ENCODE results near the gene SMIM12. TPM values are rescaled to one million over a fixed set of nuclear protein-coding genes. Genes with fewer than 3 reads are reported as not detected.
A peak's percentile ranks its signal among the peaks of the same experiment; 100 is the strongest.

The SMIM12 gene, protein sequence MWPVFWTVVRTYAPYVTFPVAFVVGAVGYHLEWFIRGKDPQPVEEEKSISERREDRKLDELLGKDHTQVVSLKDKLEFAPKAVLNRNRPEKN
- total RNA-seq (2014; rRNA removed; shearing (Covaris generic); ENCODE audit: low replicate concordance), result 48.1 and 57.7 TPM in 2 replicates

DNA sequence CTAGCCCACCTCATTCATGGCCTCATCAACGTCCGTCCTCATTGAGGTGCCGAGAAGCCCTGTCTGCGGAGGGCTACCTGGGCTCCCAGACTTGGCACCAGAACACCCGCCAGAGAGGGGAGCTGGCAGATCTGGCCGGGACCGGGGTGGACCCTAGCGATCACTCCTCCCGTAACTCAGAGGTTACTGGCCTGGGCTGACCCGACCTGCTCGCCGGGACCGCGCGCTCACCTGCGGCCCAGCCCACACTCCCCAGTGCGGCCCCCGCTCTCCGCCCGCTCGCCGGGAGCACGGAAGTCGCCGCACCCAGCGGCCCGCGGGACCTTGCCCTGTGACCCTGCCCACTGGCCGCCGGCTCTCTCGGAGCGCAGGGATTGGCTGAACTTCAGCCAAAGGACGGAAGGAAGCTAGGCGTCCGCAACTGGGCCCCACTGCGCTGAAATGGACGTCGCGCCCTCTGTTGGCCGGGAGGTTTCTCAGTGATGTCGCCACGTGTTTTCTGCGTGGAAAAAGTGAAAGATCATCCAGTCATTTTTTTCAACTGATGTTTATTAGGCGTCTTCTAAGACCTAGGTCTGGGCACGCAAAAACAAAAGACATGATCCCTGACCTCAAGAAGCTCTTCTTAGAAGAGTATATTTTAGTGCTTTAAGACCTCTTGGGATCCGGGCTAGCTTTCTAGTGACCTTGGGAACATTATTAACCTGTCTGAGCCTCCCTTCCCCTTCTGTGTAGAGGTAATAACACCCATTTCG is at the start of gene SMIM12:
SMIM12 (minus strand) TSS at position 304 of the 755 bp plus-strand sequence. CDS start 3,772 bp downstream, outside the sequence.
- peak; percentile 88 for DNase-seq (ENCODE audit: low read depth)
- in situ Hi-C loops (cut with HindIII; ENCODE audit: low pct_unique_long_range_greater_than_20kb, low sequenced_read_pairs), result no loop called here

DNA sequence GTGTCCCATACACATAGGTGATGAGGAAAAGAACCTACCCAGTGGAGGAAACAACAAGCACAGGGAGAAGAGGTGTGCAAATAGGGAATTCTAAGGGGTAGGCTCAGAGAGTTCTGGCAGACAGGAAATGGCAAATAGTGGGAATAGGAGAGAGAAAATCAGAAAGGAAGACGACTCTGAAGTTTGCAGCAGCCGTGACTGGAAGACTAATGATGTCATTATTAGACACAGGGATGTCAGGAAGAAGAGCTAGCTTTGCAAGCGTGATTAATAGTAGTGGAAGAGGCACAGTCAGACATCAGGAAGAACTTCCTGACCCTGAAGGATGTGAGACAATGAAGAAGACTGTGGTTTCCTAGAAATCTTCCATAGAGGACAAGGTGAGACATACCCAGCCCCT is 48.8 kb upstream of the SMIM12 start:
- in situ Hi-C loops (cut with HindIII; ENCODE audit: low pct_unique_long_range_greater_than_20kb, low sequenced_read_pairs), result no loop called here
- DNase-seq (ENCODE audit: low read depth), result no peak

DNA sequence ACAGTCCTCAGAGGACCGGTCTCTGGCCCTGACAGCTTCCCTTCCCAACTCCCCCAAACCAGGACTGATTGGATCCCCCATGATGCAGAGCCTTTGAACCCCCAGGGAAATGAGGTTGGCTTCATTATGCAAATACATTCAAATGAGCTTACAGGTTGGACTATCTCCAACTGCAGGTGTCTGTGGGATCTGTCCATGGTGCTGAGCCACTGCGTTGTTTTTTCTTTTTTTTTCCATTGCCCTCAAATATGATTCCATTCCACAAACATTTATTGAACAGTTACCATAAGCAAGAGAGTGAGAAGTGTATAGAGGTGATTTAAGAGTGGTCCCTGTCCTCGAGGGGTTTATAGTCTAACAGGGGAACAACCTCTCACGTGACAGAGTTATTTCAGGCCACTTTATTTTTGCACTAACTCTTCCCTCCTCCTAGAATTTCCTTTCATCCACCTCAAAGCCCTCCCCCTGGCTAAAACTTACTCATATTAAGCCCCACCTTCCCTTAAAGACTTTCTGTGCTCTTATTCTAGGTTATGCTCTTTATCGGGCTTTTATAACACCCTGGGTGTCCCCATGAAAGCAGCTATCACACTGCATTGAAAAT is 48.0 kb upstream of the SMIM12 start:
- in situ Hi-C loops (cut with HindIII; ENCODE audit: low pct_unique_long_range_greater_than_20kb, low sequenced_read_pairs), result no loop called here
- peak; percentile 8 for DNase-seq (ENCODE audit: low read depth)

DNA sequence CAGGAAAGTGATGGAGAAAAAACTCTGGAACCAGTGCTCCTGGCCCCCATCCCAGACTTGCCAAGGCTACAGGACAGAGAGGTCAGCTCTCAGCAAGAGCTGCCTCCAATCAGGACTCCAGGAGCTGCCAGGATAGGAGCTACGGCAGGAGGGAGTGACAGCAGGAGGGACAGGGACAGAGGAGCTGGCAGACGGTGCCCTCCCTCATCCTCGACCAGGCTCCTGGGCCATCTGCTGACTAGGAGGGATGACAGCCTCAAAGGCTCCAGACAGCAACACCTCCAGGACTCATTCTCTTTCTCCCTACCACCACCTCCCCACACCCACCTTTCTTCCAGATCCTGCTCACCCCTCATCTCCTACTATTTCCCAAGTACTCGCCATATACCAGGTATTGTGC is 47.2 kb upstream of the SMIM12 start:
- DNase-seq (ENCODE audit: low read depth), result no peak
- in situ Hi-C loops (cut with HindIII; ENCODE audit: low pct_unique_long_range_greater_than_20kb, low sequenced_read_pairs), result no loop called here

DNA sequence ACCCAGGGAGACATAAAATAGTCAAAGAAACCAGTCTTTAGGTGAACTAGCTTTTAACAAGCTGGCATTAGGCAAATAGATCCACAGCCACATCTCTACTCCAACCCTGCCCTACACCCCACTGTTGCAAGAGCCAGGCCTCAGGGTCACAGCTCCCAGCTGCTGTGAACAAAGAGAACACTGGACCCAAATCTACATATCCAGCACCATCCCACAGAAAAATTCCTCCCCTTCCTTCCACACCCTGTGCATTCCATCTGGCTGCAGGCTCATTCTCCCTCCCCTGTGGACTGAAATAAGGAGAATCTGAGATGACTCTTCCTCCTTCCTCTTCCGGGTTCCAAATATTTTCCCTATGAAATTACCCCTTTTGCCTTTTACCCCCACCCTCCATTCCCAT is 46.7 kb upstream of the SMIM12 start:
- in situ Hi-C loops (cut with HindIII; ENCODE audit: low pct_unique_long_range_greater_than_20kb, low sequenced_read_pairs), result no loop called here
- DNase-seq (ENCODE audit: low read depth), result no peak

DNA sequence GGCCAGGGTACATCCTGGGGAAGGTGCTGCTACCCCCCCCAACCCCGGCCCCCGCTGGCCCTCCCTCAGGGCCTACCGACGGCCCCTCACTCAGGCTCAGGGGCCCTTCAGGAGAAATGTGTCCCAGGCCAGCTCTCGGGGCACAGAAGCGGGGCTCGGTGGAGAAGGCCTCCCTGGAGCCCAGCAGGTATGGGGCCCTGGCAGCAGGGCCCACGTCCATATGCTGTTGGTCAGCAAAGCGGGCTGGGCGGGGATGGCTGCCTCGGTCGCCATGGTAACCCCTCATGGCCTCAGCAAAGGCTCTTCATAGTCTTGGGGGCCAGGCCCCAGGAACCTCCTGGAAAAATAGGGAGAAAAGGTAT is 45.5 kb upstream of the SMIM12 start:
- no peak for DNase-seq (ENCODE audit: low read depth)
- in situ Hi-C loops (cut with HindIII; ENCODE audit: low pct_unique_long_range_greater_than_20kb, low sequenced_read_pairs), result no loop called here

DNA sequence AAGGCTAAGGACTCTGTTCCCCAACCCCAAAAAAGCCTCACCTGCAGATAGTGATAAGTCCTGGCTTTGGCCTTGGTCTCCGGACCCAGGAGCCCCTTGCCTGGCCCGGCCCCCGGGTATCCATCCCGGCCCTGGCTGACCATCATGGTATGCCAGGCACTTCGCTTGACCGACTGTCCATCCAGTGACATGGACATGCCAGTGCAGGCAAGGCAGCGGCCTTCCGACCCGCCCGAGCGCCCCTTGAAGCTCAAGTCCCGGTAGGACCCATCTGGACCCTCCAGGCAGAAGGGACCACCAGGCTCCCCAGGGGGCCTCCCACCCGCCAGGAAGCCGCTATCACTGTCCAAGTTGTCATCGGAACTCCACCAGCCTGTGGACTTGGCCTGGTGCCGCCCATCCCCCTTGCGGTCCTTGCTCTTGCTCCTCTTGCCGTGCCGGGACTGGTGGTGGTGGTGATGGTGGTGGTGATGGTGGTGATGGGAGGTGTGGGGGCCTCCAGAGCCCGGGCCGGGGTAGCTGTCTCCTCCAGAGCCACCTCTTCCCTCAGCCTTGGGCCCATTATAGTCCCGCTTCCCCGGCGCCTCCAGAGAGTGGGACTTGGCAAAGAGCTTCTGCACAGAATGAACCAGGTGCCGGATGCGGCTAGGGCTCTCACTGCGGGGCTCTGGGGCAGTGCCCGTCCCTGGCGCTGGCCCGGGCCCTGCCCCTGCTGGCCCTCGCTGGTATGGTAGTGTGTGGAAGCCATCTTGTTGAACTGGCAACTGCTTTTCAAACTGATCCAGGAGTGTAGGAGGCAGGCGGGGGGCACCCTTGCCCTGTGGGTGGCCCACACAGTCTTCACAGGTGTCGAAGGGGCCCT is 44.9 kb upstream of the SMIM12 start:
- in situ Hi-C loops (cut with HindIII; ENCODE audit: low pct_unique_long_range_greater_than_20kb, low sequenced_read_pairs), result no loop called here
- DNase-seq (ENCODE audit: low read depth), result no peak

DNA sequence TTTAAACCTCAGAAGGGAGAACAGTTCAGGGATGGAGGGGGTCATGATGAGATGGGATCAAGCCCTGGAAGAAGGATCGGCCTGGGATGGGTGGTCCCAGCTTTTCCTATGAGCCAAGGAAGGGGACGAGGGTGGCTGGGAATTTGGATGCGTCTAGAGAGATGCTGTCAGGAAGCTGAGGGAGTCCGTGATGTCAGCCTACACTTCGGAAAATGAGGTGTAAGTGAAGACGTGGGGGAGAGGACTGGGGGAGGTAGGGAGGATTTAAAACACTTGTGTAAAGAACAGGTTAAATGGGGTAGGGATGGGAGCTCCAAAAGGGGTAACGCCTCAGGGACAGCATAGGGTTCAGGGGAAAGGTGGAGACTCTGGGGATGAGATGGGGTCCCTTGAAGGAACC is 42.4 kb upstream of the SMIM12 start:
- in situ Hi-C loops (cut with HindIII; ENCODE audit: low pct_unique_long_range_greater_than_20kb, low sequenced_read_pairs), result no loop called here
- no peak for DNase-seq (ENCODE audit: low read depth)

DNA sequence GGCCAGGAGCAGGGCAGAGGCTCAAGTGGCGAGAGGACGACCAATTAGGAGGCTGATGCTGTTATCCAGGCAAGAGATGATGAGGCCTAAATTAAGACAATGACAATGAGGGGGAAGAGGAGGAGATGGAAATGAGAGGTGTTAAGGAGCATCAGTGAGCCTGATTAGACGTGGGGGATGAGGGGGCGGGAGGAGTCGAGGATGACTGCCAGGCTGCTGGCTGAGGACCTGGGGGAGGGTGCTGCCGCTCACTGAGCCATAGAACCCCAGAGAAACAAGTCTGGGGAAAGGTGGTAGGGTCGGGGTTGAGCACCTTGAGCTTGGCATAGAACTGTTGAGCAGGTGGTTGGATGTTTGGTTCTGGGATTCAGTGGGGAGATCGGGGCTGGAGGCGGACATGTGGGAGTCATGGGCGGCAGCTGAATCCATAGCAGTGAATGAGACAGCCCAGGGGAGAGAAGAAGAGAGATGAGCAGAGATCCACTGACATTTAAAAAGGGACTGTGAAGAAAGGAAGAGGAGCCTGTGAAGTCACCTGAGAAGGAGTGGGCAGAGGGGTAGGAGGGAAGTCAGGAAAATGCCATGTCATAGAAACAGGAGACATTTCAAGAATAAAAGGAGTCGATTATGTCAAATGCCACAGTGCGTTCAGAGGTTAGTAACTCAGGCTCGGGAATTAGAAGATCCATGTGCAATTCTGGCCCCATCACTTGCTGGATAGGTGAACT is 41.4 kb upstream of the SMIM12 start:
- no peak for DNase-seq (ENCODE audit: low read depth)
- in situ Hi-C loops (cut with HindIII; ENCODE audit: low pct_unique_long_range_greater_than_20kb, low sequenced_read_pairs), result no loop called here

DNA sequence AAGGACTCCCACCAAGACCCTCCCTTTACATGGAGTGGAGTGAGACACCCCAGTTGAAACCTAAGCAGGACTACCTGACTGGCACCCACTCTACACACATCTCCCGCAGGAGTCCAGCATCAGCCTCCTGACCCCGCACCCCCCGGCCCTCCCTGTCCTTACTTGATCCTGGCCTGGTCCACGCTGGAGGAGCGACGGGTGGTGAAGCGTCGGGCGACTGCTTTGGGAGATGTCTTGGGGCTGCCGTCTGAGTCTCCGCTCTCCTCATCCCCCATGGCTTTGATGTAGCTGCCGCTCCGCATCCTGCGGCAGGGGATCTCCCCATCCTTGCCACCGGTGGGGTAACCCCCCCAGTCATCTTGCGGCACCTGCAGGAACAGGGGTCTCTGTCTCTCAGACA is 40.4 kb upstream of the SMIM12 start:
- in situ Hi-C loops (cut with HindIII; ENCODE audit: low pct_unique_long_range_greater_than_20kb, low sequenced_read_pairs), result no loop called here
- DNase-seq (ENCODE audit: low read depth), result no peak

DNA sequence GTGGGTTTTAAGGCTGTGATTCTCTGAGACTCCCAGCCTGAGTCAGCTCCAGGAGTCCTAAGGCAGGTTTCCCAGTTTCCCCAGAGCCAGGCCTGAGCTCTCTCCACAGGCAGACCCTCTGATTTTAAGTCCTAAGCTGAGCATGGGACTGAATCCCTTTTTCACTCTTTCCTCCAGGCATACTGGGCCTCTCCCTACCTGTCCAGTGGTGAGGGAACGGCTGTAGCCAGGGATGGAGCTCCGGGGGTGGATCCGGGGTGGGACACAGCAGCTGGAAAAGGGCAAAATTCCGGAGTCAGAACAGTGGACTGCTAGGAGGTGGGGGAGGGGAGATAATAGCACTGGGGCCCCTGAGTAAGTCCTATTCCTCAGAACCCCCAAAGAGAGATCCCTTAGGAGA is 39.9 kb upstream of the SMIM12 start:
- in situ Hi-C loops (cut with HindIII; ENCODE audit: low pct_unique_long_range_greater_than_20kb, low sequenced_read_pairs), result no loop called here
- DNase-seq (ENCODE audit: low read depth), result no peak

DNA sequence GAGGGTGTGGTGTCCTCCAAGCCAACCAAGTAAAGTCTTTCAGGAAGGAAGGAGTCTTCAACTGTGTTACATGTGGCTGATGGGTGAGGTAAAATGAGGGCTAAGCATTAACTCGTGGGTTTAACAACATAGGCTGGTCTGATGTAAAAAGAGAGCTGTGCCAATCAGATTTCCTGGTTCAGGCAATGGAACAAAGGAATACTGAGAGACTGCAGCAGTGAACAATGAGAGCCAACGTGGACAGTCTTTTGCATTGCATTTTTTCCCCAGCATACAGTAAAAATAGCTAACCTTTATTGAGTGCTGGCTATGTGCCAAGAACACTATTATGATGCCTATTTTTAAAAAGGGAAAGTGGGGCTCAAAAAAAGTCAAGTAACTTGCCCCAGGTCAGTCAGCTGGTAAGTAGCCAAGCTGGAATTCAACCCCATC is 38.8 kb upstream of the SMIM12 start:
- no peak for DNase-seq (ENCODE audit: low read depth)
- in situ Hi-C loops (cut with HindIII; ENCODE audit: low pct_unique_long_range_greater_than_20kb, low sequenced_read_pairs), result no loop called here

DNA sequence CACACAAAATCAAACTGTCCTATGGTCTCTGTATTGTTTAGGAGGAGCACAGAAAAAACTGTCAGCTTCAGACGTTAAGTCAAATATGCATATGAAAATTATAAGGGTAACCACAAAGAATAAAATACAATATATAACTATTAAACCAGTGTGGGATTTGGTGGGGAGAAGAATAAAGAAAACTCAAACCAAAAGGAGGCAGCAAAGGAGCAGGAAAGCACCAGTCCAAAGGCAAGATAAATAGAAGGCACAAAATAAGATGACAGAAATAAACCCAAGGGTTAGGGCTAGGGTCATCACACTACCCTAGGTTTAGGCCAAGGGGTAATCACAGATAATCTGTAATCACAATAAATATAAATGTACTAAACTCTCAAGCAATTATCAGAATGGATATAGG is 37.1 kb upstream of the SMIM12 start:
- no peak for DNase-seq (ENCODE audit: low read depth)

DNA sequence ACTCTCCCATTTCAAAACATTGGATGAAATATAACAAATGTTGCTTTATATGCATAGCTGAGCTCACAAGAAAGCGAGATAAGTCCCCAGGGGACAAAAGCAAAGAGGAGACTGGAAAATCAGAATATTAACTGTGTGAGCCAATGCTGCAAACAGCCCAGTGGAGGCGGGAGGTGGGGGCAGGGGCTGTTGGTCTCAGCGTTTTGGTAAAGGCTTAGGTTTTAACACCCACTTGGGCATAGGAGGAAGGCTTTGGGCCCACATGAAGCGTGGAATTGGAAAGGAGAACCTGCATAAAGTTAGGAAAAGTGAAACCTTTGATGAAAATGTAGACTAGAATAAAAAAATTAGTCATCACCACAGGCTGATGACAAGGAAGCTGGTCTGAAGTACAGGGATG is 30.2 kb upstream of the SMIM12 start:
- no peak for DNase-seq (ENCODE audit: low read depth)
- in situ Hi-C loops (cut with HindIII; ENCODE audit: low pct_unique_long_range_greater_than_20kb, low sequenced_read_pairs), result no loop called here

More for the DNA sequence above, 37.1 kb upstream of the SMIM12 start:
- in situ Hi-C loops (cut with HindIII; ENCODE audit: low pct_unique_long_range_greater_than_20kb, low sequenced_read_pairs), result no loop called here

DNA sequence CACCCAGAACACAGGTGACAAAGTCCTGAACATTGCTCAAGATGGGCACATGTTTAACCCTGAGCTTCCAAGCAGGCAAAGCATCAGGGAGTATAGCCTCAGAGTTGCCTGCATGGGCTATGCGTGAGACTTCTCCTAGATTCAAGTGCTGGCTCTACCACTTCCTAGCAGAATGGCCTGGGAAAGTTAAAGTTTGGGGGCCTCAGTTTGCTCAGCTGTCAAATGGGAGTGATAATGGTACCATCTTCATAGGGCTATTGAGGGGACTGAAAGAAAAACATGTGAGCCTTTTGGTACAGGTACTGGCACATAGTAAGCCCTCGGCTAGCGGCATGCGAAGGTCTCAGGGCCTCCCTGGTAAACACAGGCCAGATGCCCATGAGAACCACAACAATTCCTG is 28.0 kb upstream of the SMIM12 start:
- in situ Hi-C loops (cut with HindIII; ENCODE audit: low pct_unique_long_range_greater_than_20kb, low sequenced_read_pairs), result no loop called here

DNA sequence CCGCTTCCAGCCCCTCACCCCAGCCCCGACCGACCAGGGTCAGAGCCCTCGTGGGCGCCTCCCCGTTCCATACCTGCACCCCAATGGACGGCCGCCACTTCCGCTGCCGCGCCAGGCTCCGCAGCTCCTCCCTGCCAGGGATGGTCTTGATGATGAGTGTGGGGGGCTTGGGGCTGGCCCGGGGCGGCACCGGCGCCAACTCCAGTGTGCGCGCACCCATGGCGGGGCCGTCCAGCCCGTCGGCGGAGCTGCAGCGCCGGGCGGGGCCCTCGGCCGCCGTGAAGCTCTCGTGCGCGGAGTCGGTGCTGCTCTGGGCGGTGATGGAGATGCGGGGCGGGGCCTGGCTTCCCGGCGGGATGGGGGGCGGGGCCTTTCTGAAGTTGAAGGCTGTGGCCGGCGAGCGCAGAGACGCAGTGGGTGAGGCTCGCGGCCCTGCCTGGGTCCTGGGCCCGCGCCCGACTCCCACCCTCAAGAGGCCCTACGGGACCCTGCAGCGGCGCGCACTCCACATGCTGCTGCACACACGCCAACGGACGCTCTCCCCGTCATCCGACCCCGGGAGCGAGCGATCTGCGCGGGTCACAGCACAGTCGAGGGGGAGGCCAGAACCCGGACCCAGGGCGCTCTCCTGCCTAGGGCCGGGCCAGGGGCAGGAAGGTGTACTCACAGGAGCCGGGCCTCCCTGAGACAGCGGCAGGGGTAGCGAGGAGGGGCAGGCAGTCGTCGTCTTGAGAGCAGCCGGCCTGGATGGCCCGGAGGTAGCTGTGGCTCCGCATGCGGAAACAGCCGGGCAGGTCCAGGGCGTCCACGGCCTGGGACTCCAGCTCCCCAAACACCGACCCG is 26.1 kb upstream of the SMIM12 start:
- DNase-seq (ENCODE audit: low read depth), result no peak
- in situ Hi-C loops (cut with HindIII; ENCODE audit: low pct_unique_long_range_greater_than_20kb, low sequenced_read_pairs), result no loop called here

More for the DNA sequence above, 28.0 kb upstream of the SMIM12 start:
- DNase-seq (ENCODE audit: low read depth), result no peak

DNA sequence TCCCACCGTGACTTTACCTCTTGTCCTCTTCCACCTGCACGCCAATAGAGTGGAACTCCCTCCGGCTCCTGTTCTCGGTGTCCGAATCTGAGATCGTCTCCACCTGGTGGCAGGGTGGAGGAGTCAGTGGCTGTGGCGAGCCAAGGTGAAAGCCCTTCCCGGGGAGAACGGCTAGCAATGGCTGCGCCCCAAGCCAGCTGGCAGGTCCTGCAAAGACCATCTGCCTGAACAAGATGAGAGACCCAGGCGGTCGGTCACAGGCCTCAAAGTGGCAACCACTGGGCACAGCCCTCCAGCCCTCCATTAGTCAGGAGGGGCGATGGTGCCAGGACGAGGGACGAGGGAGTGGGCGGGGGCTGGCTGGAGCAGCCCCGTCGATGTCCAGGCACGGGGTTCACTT is 25.4 kb upstream of the SMIM12 start:
- DNase-seq (ENCODE audit: low read depth), result no peak

More for the DNA sequence above, 25.4 kb upstream of the SMIM12 start:
- in situ Hi-C loops (cut with HindIII; ENCODE audit: low pct_unique_long_range_greater_than_20kb, low sequenced_read_pairs), result no loop called here

Measured in Caki2 (cell line).